Measurements from ENCODE around the gene EFCAB6. TPM values are rescaled to one million over a fixed set of nuclear protein-coding genes. Genes with fewer than 3 reads are reported as not detected.

Gene EFCAB6
- total RNA-seq, 1 experiment from 2014 or later = not detected

GRCh38 chr22:43493297-43493696 lies 318.8 kb downstream of the EFCAB6 start:
- no TSS peak for BruUV-seq (replicated peaks)
- Mint-ChIP-seq H3K4me3 (ENCODE audit: unreplicated experiment) (no peak overlapping the region), H3K27ac (ENCODE audit: unreplicated experiment) (no peak overlapping the region), H3K9me3 (ENCODE audit: unreplicated experiment) (peaks cover 13% of the 10 kb centered on the region), H3K27me3 (ENCODE audit: insufficient read depth, unreplicated experiment) (peaks cover 4% of the 10 kb centered on the region), H3K36me3 (ENCODE audit: insufficient read depth, unreplicated experiment) (no peaks in the 10 kb centered on the region), H3K4me1 (ENCODE audit: low read depth, unreplicated experiment) (no peaks in the 10 kb centered on the region)
- ChIA-PET CTCF (no interaction called here), POLR2A (no interaction called here)
- DNase-seq = no peak
- Histone ChIP-seq H3K4me3 (ENCODE audit: low read depth, low read length) (no peak overlapping the region), H3K4me1 (no peaks in the 10 kb centered on the region), H3K27me3 (replicated peaks; ENCODE audit: control insufficient read depth, insufficient read depth, low read length) (no peaks in the 10 kb centered on the region), H3K36me3 (ENCODE audit: control insufficient read depth, insufficient read depth, low read length) (no peaks in the 10 kb centered on the region), H3K9me3 (no peaks in the 10 kb centered on the region)
- no peak for TF ChIP-seq CTCF (IDR thresholded peaks at IDR 0.05; ENCODE audit: insufficient read depth in 1 of 2, low read depth in 1 of 2, low read length in 1 of 2, severe bottlenecking in 1 of 2, unreplicated experiment in 1 of 2)
- intact Hi-C loops (cut with micrococcal nuclease; ENCODE audit: unreplicated experiment) = no loop called here

- POLR2A ChIA-PET = no interaction called here
- Mint-ChIP-seq H3K27ac (ENCODE audit: unreplicated experiment) (no peak overlapping the region), H3K9me3 (ENCODE audit: unreplicated experiment) (peaks cover 13% of the 10 kb centered on the region), H3K4me3 (ENCODE audit: unreplicated experiment) (no peak overlapping the region), H3K27me3 (ENCODE audit: insufficient read depth, unreplicated experiment) (peaks cover 11% of the 10 kb centered on the region), H3K4me1 (ENCODE audit: low read depth, unreplicated experiment) (no peaks in the 10 kb centered on the region), H3K36me3 (ENCODE audit: insufficient read depth, unreplicated experiment) (no peaks in the 10 kb centered on the region)
- Histone ChIP-seq H3K27me3 (replicated peaks; ENCODE audit: control insufficient read depth, insufficient read depth, low read length) (no peaks in the 10 kb centered on the region; the same call in 1 of the 2 replicates), H3K9me3 (no peaks in the 10 kb centered on the region), H3K36me3 (ENCODE audit: control insufficient read depth, insufficient read depth, low read length) (no peaks in the 10 kb centered on the region), H3K4me1 (no peaks in the 10 kb centered on the region), H3K4me3 (ENCODE audit: low read depth, low read length) (no peak overlapping the region)
- no peak for TF ChIP-seq CTCF (IDR thresholded peaks at IDR 0.05; ENCODE audit: insufficient read depth in 1 of 2, low read depth in 1 of 2, low read length in 1 of 2, severe bottlenecking in 1 of 2, unreplicated experiment in 1 of 2)
- intact Hi-C loops (cut with micrococcal nuclease; ENCODE audit: unreplicated experiment) = no loop called here
- no peak for DNase-seq
- CTCF ChIA-PET = no interaction called here
- no TSS peak for BruUV-seq (replicated peaks)
Observed at GRCh38 chr22:43491737-43492136, 320.4 kb downstream of the EFCAB6 start.

- Histone ChIP-seq H3K27me3 (replicated peaks; ENCODE audit: control insufficient read depth, insufficient read depth, low read length) (no peaks in the 10 kb centered on the region; the same call in 1 of the 2 replicates), H3K4me3 (ENCODE audit: low read depth, low read length) (no peak overlapping the region), H3K4me1 (no peaks in the 10 kb centered on the region), H3K9me3 (no peaks in the 10 kb centered on the region), H3K36me3 (ENCODE audit: control insufficient read depth, insufficient read depth, low read length) (no peaks in the 10 kb centered on the region)
- POLR2A ChIA-PET = no interaction called here
- Mint-ChIP-seq H3K27me3 (ENCODE audit: insufficient read depth, unreplicated experiment) (peaks cover 12% of the 10 kb centered on the region), H3K9me3 (ENCODE audit: unreplicated experiment) (peaks cover 13% of the 10 kb centered on the region), H3K27ac (ENCODE audit: unreplicated experiment) (no peak overlapping the region), H3K4me1 (ENCODE audit: low read depth, unreplicated experiment) (no peaks in the 10 kb centered on the region), H3K36me3 (ENCODE audit: insufficient read depth, unreplicated experiment) (no peaks in the 10 kb centered on the region), H3K4me3 (ENCODE audit: unreplicated experiment) (no peak overlapping the region)
- no peak for TF ChIP-seq CTCF (IDR thresholded peaks at IDR 0.05; ENCODE audit: insufficient read depth in 1 of 2, low read depth in 1 of 2, low read length in 1 of 2, severe bottlenecking in 1 of 2, unreplicated experiment in 1 of 2)
- BruUV-seq (replicated peaks) = no TSS peak
- CTCF ChIA-PET = no interaction called here
- DNase-seq = no peak
- intact Hi-C loops (cut with micrococcal nuclease; ENCODE audit: unreplicated experiment) = no loop called here
Observed at GRCh38 chr22:43491177-43491576, 320.9 kb downstream of the EFCAB6 start.

Measured in Caco-2 (cell line).